AG04450 (cell line): ENCODE measurements around the gene NCS1. TPM values are rescaled to one million over a fixed set of nuclear protein-coding genes. Genes with fewer than 3 reads are reported as not detected.

Experiments used
- CTCF ChIA-PET: fragments of 300-600, 350-600 bp; formaldehyde crosslinking; extraction: SDS; loops from one replicate; lab custom pipeline; 2022; ENCODE audit warnings: antibody characterized with exemption, inconsistent platforms; lab: Charles Lee
- POLR2A ChIA-PET: fragments of 350-600 bp; formaldehyde crosslinking; extraction: SDS; loops from one replicate; lab custom pipeline; 2021; ENCODE audit warnings: antibody characterized with exemption, inconsistent platforms; lab: Yijun Ruan, JAX
- DNase-seq: peaks from one replicate; pipeline ENCODE4 v3.0.0-alpha.2; 2011; ENCODE audit warnings: low read depth, low spot score
- H3K27ac ChIP-seq: one replicate; pipeline ENCODE4 v1.5.1; 2012; ENCODE audit warnings: low read depth, low read length, control low read depth
- H3K27me3 ChIP-seq: one replicate; pipeline ENCODE4 v1.6.0; 2012; ENCODE audit warnings: low read length; ENCODE audit not compliant: control insufficient read depth, insufficient read depth
- H3K4me3 ChIP-seq: 2 replicates; pipeline ENCODE4 v1.5.1; 2011; ENCODE audit warnings: mild to moderate bottlenecking, low read depth, low read length, control low read depth
- H3K9me3 ChIP-seq: 2 replicates; pipeline ENCODE4 v1.5.1; 2012; ENCODE audit warnings: low read length; ENCODE audit not compliant: control insufficient read depth, insufficient read depth
- CTCF ChIP-seq: IDR thresholded peaks from 2 replicates; pipeline ENCODE4 v1.5.1; 2011; ENCODE audit warnings: low read depth, low read length, control low read depth, inconsistent platforms
- polyA plus RNA-seq: library from polyadenylated mRNA; depleted of rRNA; stranded (reverse); fragments of >200 nt; gene quantifications from 2 replicates; pipeline ENCODE4 v1.2.3, GENCODE V29; 2011

The NCS1 gene
- polyA plus RNA-seq, 1 experiment: 68.3 TPM

- no peak overlapping the region for H3K27ac ChIP-seq
- H3K9me3 ChIP-seq: no peaks in the 10 kb centered on the region
- POLR2A ChIA-PET: no interaction called here
- CTCF ChIA-PET: interaction anchor here (1.1 kb wide), 1 partner anchor 95 kb away, joined by 4 read pairs; no protein-coding TSS in a partner anchor
- TF ChIP-seq CTCF: no peak
- no peaks in the 10 kb centered on the region for H3K27me3 ChIP-seq
- H3K4me3 ChIP-seq: no peak overlapping the region
- DNase-seq: no peak
These were observed 31.5 kb upstream of the NCS1 start for GRCh38 chr9:130140706-130141105.

- no peaks in the 10 kb centered on the region for H3K9me3 ChIP-seq
- no peak for DNase-seq
- POLR2A ChIA-PET: no interaction called here
- H3K27ac ChIP-seq: no peak overlapping the region
- TF ChIP-seq CTCF: no peak
- peaks cover 3% of the 10 kb centered on the region for H3K27me3 ChIP-seq
- H3K4me3 ChIP-seq: no peak overlapping the region
- CTCF ChIA-PET: no interaction called here
These were observed 30.1 kb upstream of the NCS1 start for GRCh38 chr9:130142056-130142455.

GRCh38 chr9:130142641-130143040, 29.6 kb upstream of the NCS1 start:
- Histone ChIP-seq H3K9me3 (no peaks in the 10 kb centered on the region), H3K4me3 (no peak overlapping the region), H3K27me3 (peaks cover 3% of the 10 kb centered on the region), H3K27ac (no peak overlapping the region)
- TF ChIP-seq CTCF: no peak
- CTCF ChIA-PET: no interaction called here
- POLR2A ChIA-PET: no interaction called here
- no peak for DNase-seq

- ChIA-PET CTCF (no interaction called here), POLR2A (interaction anchor here (0.6 to 0.8 kb wide), 2 partner anchors 14 to 19 kb away, joined by 3 to 11 read pairs; no protein-coding TSS in a partner anchor)
- H3K9me3 ChIP-seq: no peaks in the 10 kb centered on the region
- H3K4me3 ChIP-seq: no peak overlapping the region
- no peak for DNase-seq
- no peak overlapping the region for H3K27ac ChIP-seq
- H3K27me3 ChIP-seq: peaks cover 3% of the 10 kb centered on the region
- TF ChIP-seq CTCF: no peak
These were observed 28.8 kb upstream of the NCS1 start for GRCh38 chr9:130143279-130143893.

GRCh38 chr9:130143958-130144366, 28.2 kb upstream of the NCS1 start:
- no peak for DNase-seq
- no peak for TF ChIP-seq CTCF
- H3K4me3 ChIP-seq: no peak overlapping the region
- ChIA-PET POLR2A (interaction anchor here (0.6 to 0.8 kb wide), 2 partner anchors 15 to 18 kb away, joined by 3 to 11 read pairs; no protein-coding TSS in a partner anchor), CTCF (no interaction called here)
- H3K27me3 ChIP-seq: peaks cover 3% of the 10 kb centered on the region
- no peak overlapping the region for H3K27ac ChIP-seq
- H3K9me3 ChIP-seq: no peaks in the 10 kb centered on the region
